GM21360 (cell line): ENCODE measurements around the gene RIPK3.

Source experiments
- ATAC-seq: cut with Tn5 transposase; IDR thresholded peaks from one replicate; pipeline ENCODE4 v1.9.1; 2021; ENCODE audit warnings: mild to moderate bottlenecking, moderate library complexity; ENCODE audit not compliant: unreplicated experiment

The RIPK3 gene

DNA sequence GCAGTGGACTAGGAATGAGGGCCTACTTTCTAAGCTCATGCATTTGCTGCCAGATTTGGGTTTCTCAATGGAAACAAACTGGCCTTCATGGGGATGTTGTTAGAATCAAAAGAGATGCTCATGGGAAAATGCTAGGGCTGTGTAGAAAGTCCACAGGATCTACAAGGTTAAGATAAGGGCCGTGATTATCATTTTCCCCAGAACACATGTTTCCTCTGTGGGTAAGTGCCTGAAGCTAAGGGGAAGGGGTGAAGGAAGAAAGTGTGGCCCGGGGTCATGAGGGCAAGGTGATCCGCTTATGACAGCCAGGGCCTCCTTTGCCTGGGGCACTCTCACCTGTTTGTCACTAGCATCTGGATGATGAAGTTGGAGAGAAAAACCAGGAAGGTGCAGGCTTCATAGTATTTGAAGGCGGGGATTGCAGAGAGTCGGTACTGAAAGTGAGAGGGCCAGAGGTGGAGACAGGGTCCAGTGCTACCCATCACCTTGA, 14.7 kb downstream of the RIPK3 start:
- ATAC-seq: no peak

DNA sequence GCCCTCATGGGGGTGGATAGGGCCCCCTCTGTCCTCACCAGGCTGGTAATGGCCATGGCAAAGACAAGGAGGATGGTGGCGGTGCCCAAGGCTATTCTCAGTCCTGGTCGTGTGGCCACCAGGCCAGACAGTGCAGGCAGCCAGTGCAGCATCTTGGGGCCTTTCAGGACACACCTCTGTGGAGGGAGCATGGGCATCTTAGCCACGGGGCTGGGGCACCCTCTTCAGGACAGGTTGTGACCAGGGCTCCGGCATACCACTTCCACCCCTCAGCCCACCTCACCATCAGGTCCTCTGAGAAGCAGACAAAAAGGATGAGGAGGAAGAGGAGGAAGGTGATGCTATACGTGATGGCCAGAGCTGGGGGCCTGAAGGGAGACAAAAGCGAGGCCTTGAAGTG, 15.8 kb downstream of the RIPK3 start:
- no peak for ATAC-seq

DNA sequence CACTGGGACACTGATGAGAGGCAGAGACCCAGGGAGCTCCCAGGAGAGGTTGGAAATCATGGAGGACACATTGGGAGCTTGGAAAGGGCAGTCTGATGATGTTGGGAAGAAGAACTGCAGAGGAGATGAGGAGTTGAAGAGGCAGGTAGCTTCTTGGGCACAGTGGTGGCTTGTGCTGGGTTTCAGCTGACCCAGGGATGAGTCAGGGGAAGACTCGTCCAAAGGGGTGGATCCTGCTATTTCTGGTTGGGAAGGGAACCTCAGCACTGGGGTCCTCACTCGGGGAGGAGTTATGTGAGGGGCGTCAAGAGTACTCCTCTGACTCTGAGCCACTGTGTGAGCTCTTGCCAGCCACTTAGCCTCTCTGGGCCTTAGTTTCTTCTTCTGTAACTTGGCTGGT, 16.4 kb downstream of the RIPK3 start:
- no peak for ATAC-seq

DNA sequence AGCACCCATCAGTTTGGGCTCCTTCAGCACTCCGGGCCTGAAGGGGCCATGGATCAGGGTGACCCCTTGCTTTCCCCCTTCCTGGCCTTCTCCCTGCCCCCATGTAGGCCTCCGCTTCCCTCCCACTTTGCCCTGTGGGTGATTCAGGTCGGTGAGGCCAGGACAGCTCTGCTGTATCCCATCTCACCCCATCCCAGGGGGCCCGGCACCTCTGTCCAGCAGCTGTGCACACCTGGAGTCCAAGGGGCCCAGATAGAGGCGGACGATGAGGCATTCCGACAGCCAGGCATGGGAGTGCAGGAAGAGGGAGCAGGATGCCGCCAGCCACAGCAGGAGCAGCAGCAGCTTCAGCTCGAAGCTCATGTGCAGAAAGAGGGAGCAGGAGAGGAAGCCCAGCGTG, 17.1 kb downstream of the RIPK3 start:
- no peak for ATAC-seq

GRCh38 chr14:24321212-24321975, 18.4 kb downstream of the RIPK3 start:
- ATAC-seq: no peak

GRCh38 chr14:24317141-24317928, 22.5 kb downstream of the RIPK3 start:
- ATAC-seq: no peak

DNA sequence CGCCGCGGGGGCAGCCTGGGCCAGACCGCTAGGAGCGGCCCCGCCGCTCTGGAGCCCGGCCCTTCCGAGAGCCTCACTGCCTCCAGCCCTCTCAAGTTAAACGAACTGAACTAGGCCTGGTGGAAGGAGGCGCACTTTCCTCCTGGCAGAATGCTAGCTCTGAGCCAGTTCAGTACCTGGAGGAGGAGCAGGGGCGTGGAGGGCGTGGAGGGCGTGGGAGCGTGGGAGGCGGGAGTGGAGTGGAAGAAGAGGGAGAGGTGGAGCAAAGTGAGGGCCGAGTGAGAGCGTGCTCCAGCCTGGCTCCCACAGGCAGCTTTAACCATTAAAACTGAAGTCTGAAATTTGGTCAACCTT, 23.2 kb downstream of the RIPK3 start:
- ATAC-seq: no peak

DNA sequence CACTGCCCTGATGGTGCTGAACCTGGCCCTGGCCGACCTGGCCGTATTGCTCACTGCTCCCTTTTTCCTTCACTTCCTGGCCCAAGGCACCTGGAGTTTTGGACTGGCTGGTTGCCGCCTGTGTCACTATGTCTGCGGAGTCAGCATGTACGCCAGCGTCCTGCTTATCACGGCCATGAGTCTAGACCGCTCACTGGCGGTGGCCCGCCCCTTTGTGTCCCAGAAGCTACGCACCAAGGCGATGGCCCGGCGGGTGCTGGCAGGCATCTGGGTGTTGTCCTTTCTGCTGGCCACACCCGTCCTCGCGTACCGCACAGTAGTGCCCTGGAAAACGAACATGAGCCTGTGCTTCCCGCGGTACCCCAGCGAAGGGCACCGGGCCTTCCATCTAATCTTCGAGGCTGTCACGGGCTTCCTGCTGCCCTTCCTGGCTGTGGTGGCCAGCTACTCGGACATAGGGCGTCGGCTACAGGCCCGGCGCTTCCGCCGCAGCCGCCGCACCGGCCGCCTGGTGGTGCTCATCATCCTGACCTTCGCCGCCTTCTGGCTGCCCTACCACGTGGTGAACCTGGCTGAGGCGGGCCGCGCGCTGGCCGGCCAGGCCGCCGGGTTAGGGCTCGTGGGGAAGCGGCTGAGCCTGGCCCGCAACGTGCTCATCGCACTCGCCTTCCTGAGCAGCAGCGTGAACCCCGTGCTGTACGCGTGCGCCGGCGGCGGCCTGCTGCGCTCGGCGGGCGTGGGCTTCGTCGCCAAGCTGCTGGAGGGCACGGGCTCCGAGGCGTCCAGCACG, 23.8 kb downstream of the RIPK3 start:
- ATAC-seq: no peak

DNA sequence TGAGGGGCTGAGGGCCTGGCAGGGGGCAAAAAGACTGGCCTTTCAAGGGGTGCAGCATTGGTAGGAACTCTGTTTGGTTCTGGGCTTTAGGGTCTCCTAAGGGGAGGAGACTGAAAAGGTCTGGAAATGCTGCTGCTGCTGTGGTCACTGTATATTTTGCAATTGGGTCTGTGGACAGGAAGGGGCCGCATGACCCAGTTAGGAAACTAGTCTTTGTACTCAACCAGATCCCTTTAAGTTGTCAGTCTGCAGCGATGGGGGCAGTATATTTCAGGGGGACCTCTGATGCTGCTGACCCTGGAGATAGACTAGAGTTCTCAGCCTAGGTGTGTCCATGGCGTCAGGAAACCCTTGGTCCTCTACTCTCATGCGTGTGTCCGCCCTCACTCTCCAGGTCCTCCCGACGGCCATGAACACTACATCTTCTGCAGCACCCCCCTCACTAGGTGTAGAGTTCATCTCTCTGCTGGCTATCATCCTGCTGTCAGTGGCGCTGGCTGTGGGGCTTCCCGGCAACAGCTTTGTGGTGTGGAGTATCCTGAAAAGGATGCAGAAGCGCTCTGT, 24.5 kb downstream of the RIPK3 start:
- ATAC-seq: no peak

- no peak for ATAC-seq
These were observed 25.2 kb downstream of the RIPK3 start for GRCh38 chr14:24314377-24315193.

- no peak for ATAC-seq
These were observed 25.9 kb downstream of the RIPK3 start for GRCh38 chr14:24313913-24314312.

DNA sequence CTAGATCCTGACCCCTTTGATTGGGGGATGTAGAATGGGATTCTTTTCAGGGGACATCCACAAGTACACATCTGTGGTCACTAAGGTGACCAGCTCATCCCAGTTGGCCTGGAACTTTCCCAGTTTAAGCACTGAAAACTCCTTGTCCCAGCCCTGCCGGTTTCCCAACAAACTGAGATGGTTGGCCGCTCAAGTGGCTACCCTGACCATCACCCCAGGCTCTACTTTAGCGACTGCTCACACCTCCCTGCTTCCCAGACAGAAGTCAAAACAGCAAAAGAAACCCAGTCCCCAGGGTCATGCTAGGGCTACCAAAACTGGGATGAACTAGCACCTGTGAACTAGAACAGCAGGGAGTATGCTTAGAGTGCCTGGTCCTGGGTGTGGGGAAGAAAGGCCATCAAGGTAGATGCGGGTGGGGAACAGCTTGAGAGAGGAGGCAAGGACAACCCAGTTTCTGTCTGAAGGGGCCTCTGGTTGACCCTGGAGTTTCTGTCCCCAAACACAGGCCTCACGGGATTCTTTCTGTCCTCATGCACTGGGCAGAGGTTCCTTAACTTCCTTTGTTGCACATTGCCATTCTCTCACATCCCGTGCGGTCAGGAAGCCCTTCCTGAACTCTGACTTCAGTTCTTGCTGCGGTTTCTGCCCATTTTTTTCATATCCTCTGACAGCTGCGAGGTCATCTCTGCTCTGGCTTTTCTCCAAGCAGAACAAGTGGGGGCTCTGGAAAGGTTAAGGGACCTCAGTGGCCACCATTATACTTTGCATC, 26.9 kb downstream of the RIPK3 start:
- ATAC-seq: no peak

DNA sequence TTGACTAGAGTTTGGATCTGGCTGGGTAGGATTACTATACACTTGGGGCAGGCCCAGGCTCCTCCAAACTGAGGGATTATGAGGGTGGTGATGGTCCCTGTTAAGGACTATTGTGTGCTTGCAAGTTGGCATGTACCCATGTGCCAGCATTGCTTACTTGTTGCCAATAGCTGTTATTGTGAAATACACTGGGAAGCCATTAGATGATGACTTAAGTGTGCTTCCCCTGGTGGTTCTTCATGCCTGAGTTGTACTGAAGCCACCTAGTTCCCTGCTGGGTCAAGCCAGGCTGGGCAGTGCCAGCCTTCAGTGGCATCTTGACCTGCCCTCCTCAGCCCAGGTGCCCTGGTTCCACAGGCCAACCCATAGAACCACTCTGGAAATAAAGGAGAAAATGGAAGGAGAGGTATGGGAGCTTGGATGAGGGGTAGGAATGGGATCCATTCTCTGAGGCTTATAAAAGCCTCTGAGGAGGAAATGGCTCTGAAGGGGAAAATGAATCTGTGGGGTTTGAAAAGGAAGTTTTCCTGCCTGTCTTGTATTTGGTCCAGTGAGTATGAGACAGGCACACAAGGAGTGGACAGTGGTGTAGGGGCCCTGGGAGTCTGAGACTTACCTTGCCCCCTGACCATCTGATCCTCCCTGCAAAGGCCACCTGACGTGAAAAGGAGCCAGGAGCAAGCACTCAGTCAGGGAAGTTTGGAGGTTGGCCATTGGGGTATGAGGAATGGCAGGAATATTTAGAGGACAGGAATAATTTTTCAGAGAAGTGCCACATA, 27.8 kb downstream of the RIPK3 start:
- no peak for ATAC-seq

GRCh38 chr14:24310646-24311604, 28.9 kb downstream of the RIPK3 start, which contains the start of gene LTB4R:
LTB4R (plus strand) TSS chr14:24311502; CDS start chr14:24315652, 4,150 bp downstream.
- no peak for ATAC-seq

GRCh38 chr14:24310265-24310645, 29.5 kb downstream of the RIPK3 start:
- no peak for ATAC-seq

- no peak for ATAC-seq
These were observed 30.1 kb downstream of the RIPK3 start, which contains the start of gene LTB4R2 for GRCh38 chr14:24309538-24310264. LTB4R2 (plus strand) TSS chr14:24310140; CDS start chr14:24310665, 525 bp downstream.
